Activated T-helper 1 cell treated with Interleukin-2 at 50 U/mL for 16 hours (primary cell): ENCODE measurements around the gene TRIP12.
"Not testable (repeated sequence)": the region's sequence is repeated elsewhere in the genome, so short reads cannot be mapped to it uniquely, and the experiment has no call there.

Experiments
- DNase-seq: peaks from one replicate; pipeline ENCODE4 v3.0.0-alpha.2; 2020; ENCODE audit warnings: low read depth

The TRIP12 gene

GRCh38 chr2:229831805-229832509 lies 89.9 kb downstream of the TRIP12 start:
- no peak for DNase-seq

- no peak for DNase-seq
These were observed 96.3 kb downstream of the TRIP12 start for GRCh38 chr2:229825476-229825875.

GRCh38 chr2:229821316-229821715 lies 100.5 kb downstream of the TRIP12 start:
- DNase-seq = no peak

- DNase-seq = no peak
These were observed 103.6 kb downstream of the TRIP12 start for GRCh38 chr2:229818230-229818629.

GRCh38 chr2:229815858-229816257 lies 106.0 kb downstream of the TRIP12 start:
- DNase-seq = no peak

GRCh38 chr2:229815342-229815741 lies 106.5 kb downstream of the TRIP12 start:
- no peak for DNase-seq

GRCh38 chr2:229810786-229811185 lies 111.0 kb downstream of the TRIP12 start:
- no peak for DNase-seq

GRCh38 chr2:229805559-229805958 lies 116.2 kb downstream of the TRIP12 start:
- DNase-seq = no peak

GRCh38 chr2:229802785-229803184 lies 119.0 kb downstream of the TRIP12 start:
- DNase-seq = no peak

- peak; percentile 47 for DNase-seq
These were observed 120.6 kb downstream of the TRIP12 start for GRCh38 chr2:229800997-229801754.

GRCh38 chr2:229798446-229799155 lies 123.2 kb downstream of the TRIP12 start:
- DNase-seq = no peak

- DNase-seq = no peak
These were observed 126.8 kb downstream of the TRIP12 start for GRCh38 chr2:229795058-229795457.

- DNase-seq = no peak
These were observed 127.2 kb downstream of the TRIP12 start for GRCh38 chr2:229794636-229795035.

GRCh38 chr2:229786289-229786688 lies 135.5 kb downstream of the TRIP12 start:
- not testable (repeated sequence) for DNase-seq

GRCh38 chr2:229784791-229785190 lies 137.0 kb downstream of the TRIP12 start:
- no peak for DNase-seq

- no peak for DNase-seq
These were observed 138.6 kb downstream of the TRIP12 start for GRCh38 chr2:229783108-229783721.

GRCh38 chr2:229780856-229781773 lies 140.7 kb downstream of the TRIP12 start:
- no peak for DNase-seq

- DNase-seq = no peak
These were observed 142.2 kb downstream of the TRIP12 start for GRCh38 chr2:229779650-229780049.

- no peak for DNase-seq
These were observed 144.1 kb downstream of the TRIP12 start for GRCh38 chr2:229777716-229778115.

- DNase-seq = no peak
These were observed 146.0 kb downstream of the TRIP12 start for GRCh38 chr2:229775614-229776313.

GRCh38 chr2:229774237-229774636 lies 147.6 kb downstream of the TRIP12 start:
- DNase-seq = no peak
